ENCODE measurements around the gene ZNF789. TPM values are rescaled to one million over a fixed set of nuclear protein-coding genes. Genes with fewer than 3 reads are reported as not detected.

The ZNF789 gene
- total RNA-seq, 1 donor from 2014 or later = 7.3 TPM

GRCh38 chr7:99459087-99459486 lies 13.6 kb upstream of the ZNF789 start:
- Mint-ChIP-seq H3K27me3 (ENCODE audit: low read depth) (no peaks in the 10 kb centered on the region), H3K27ac (ENCODE audit: unreplicated experiment) (peak overlapping the region; percentile 46)

GRCh38 chr7:99460651-99461050 lies 12.0 kb upstream of the ZNF789 start:
- DNase-seq (ENCODE audit: low spot score) = no peak
- Mint-ChIP-seq H3K36me3 (ENCODE audit: low read depth) (peaks cover 12% of the 10 kb centered on the region), H3K4me1 (ENCODE audit: low read depth) (peaks cover 28% of the 10 kb centered on the region), H3K4me3 (ENCODE audit: unreplicated experiment) (no peak overlapping the region), H3K27ac (ENCODE audit: unreplicated experiment) (no peak overlapping the region), H3K9me3 (ENCODE audit: low read depth) (no peaks in the 10 kb centered on the region), H3K27me3 (ENCODE audit: low read depth) (no peaks in the 10 kb centered on the region)
- TF ChIP-seq, protein P1, sequence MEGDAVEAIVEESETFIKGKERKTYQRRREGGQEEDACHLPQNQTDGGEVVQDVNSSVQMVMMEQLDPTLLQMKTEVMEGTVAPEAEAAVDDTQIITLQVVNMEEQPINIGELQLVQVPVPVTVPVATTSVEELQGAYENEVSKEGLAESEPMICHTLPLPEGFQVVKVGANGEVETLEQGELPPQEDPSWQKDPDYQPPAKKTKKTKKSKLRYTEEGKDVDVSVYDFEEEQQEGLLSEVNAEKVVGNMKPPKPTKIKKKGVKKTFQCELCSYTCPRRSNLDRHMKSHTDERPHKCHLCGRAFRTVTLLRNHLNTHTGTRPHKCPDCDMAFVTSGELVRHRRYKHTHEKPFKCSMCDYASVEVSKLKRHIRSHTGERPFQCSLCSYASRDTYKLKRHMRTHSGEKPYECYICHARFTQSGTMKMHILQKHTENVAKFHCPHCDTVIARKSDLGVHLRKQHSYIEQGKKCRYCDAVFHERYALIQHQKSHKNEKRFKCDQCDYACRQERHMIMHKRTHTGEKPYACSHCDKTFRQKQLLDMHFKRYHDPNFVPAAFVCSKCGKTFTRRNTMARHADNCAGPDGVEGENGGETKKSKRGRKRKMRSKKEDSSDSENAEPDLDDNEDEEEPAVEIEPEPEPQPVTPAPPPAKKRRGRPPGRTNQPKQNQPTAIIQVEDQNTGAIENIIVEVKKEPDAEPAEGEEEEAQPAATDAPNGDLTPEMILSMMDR (IDR thresholded peaks at IDR 0.05) = no peak

More at GRCh38 chr7:99459087-99459486, 13.6 kb upstream of the ZNF789 start:
- DNase-seq (ENCODE audit: low spot score) = no peak
- Mint-ChIP-seq H3K4me1 (ENCODE audit: low read depth) (peaks cover 15% of the 10 kb centered on the region), H3K36me3 (ENCODE audit: low read depth) (peaks cover 11% of the 10 kb centered on the region), H3K4me3 (ENCODE audit: unreplicated experiment) (no peak overlapping the region), H3K9me3 (ENCODE audit: low read depth) (no peaks in the 10 kb centered on the region)
- TF ChIP-seq, protein P1 (IDR thresholded peaks at IDR 0.05) = peak; percentile 62

DNA sequence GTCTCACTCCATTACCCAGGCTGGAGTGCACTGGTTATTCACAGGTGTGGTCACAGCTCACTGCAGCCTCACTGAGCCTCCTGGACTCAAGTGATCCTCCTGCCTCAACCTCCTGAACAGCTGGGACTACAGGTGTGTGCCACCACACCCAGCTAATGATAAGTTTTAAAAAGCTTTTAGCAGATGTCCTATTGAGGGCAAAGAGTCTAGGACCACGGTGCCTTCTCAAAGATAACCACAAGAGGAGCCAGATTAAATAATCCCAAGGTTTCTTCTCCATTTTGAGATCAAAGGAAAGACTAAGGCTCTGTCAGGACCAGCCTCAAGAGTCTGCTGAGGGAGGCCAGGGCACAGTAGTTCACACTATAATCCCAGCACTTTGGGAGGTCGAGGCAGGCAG lies 11.5 kb upstream of the ZNF789 start:
- Mint-ChIP-seq H3K36me3 (ENCODE audit: low read depth) (peaks cover 12% of the 10 kb centered on the region), H3K27me3 (ENCODE audit: low read depth) (no peaks in the 10 kb centered on the region), H3K4me3 (ENCODE audit: unreplicated experiment) (no peak overlapping the region), H3K27ac (ENCODE audit: unreplicated experiment) (no peak overlapping the region), H3K4me1 (ENCODE audit: low read depth) (peaks cover 31% of the 10 kb centered on the region), H3K9me3 (ENCODE audit: low read depth) (no peaks in the 10 kb centered on the region)
- DNase-seq (ENCODE audit: low spot score) = no peak
- TF ChIP-seq, protein P1 (IDR thresholded peaks at IDR 0.05) = no peak

- Mint-ChIP-seq H3K36me3 (ENCODE audit: low read depth) (peaks cover 8% of the 10 kb centered on the region), H3K9me3 (ENCODE audit: low read depth) (no peaks in the 10 kb centered on the region), H3K27ac (ENCODE audit: unreplicated experiment) (peak overlapping the region; percentile 93), H3K4me1 (ENCODE audit: low read depth) (peaks cover 33% of the 10 kb centered on the region), H3K27me3 (ENCODE audit: low read depth) (no peaks in the 10 kb centered on the region), H3K4me3 (ENCODE audit: unreplicated experiment) (peak overlapping the region; percentile 81)
- no peak for DNase-seq (ENCODE audit: low spot score)
- TF ChIP-seq, protein P1 (IDR thresholded peaks at IDR 0.05) = no peak
Measured at GRCh38 chr7:99465421-99465768, 7.3 kb upstream of the ZNF789 start.

- Mint-ChIP-seq H3K4me3 (ENCODE audit: unreplicated experiment) (no peak overlapping the region), H3K36me3 (ENCODE audit: low read depth) (peaks cover 6% of the 10 kb centered on the region), H3K4me1 (ENCODE audit: low read depth) (peaks cover 35% of the 10 kb centered on the region), H3K27me3 (ENCODE audit: low read depth) (no peaks in the 10 kb centered on the region), H3K9me3 (ENCODE audit: low read depth) (no peaks in the 10 kb centered on the region), H3K27ac (ENCODE audit: unreplicated experiment) (no peak overlapping the region)
- DNase-seq (ENCODE audit: low spot score) = no peak
- TF ChIP-seq, protein P1 (IDR thresholded peaks at IDR 0.05) = no peak
Measured at GRCh38 chr7:99468336-99468918, 4.3 kb upstream of the ZNF789 start.

Data from chondrocyte (in vitro differentiated cells).